GM21423 (cell line): ENCODE results near the gene CRYGS.
"Not testable (repeated sequence)": the region's sequence is repeated elsewhere in the genome, so short reads cannot be mapped to it uniquely, and the experiment has no call there.

Experiments
- ATAC-seq: cut with Tn5 transposase; IDR thresholded peaks from one replicate; pipeline ENCODE4 v1.9.1; 2021; ENCODE audit warnings: mild to moderate bottlenecking, moderate library complexity; ENCODE audit not compliant: unreplicated experiment

Gene CRYGS

DNA sequence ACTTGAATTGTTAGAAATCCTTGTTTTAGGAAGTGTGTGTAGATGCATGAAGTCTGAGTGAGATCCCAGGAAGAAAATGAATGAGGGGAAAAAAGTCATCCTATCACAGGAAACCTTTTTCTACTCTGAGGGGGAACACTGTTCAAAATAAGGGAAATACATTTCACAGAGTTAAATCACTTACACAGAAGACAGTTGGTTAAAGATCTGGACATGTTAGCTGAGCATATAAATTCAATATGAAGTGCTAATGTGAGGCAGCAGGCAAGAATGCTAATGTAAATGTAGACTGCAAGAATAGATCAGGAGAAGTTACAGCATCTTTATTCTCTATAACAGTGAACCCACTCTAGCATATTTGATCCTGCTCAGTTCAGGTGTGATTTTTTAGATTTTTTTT is 20.4 kb upstream of the CRYGS start:
- no peak for ATAC-seq

DNA sequence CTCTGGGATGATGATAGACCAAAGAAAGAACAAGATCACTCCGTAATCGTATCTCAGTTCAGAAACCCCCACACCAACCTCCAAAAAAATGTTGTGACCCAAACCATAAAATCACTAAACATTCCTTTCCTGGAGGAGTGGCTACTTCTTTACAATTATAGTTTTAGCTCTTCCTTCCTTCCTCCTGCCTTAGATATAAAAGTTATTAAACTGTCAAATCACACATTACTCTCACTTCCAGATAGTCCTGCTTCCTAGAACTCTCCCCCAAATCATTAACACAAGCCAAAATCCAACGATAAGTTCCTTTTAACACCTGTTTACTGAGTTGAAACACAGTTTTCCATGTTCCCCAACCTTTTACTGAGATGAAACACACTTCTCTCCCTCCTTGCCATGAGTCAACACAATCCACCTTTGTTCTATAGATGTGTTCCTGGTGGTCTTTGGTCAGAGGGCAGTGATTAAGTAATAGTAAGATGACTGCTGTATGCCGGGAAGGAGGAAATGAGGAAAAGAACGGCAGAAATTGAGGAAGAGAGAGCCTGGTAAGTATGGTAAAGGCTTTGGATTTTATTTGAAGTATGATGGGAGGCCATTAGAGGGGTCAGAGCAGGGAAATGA is 8.3 kb upstream of the CRYGS start:
- no peak for ATAC-seq

DNA sequence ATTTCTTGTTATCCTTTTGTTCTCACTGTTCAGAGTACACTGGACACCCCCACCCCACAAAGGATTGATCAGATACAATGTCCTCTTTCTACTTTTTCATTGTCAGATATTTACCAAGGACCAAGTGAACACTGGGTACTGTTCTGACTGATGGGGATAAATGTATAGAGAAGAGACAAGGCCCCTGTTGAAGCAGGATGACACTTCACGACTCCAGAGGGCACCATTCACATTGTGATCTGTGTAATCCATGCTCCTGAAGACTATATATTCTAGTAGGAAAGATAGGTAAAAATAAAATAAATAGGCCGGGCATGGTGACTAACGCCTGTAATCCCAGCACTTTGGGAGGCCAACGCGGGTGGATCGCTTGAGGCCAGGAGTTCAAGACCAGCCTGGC is 7.2 kb upstream of the CRYGS start:
- ATAC-seq = no peak

DNA sequence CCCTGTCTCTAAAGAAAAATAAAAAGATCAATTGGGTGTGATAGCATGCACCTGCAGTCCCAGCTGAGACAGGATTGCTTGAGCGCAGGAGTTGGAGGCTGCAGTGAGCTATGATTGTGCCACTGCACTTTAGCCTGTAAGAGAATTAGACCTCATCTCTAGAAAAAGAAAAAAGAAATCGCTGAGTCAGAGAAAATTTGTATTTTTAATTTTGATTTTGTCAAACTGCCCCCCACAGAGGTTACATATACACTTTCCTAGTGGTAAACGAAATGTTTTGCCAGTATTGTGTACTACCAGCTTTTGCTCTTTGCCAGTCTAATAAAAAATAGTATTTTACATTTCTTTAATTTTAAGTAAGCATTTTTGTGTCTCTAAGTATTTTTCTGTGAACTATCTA is 5.3 kb upstream of the CRYGS start:
- ATAC-seq = no peak

DNA sequence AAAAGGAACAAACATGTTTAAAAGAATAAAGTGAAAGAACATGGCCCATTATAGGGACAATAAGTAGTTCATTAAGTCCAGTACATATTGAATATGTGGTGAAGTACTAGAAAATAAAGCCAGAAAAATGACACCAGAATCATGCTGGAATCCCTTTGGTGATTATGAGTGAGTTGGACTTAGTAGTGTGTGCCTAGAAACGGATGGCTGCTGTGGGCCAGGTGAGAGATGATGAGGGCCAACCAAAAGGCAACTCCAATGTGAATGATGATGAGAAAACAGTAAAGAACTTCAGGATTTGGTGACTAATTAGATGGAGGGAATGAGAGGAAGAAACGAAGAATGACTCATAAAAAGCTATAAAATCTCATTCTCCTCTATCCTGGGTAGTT is 3.3 kb downstream of the CRYGS start:
- ATAC-seq = no peak

DNA sequence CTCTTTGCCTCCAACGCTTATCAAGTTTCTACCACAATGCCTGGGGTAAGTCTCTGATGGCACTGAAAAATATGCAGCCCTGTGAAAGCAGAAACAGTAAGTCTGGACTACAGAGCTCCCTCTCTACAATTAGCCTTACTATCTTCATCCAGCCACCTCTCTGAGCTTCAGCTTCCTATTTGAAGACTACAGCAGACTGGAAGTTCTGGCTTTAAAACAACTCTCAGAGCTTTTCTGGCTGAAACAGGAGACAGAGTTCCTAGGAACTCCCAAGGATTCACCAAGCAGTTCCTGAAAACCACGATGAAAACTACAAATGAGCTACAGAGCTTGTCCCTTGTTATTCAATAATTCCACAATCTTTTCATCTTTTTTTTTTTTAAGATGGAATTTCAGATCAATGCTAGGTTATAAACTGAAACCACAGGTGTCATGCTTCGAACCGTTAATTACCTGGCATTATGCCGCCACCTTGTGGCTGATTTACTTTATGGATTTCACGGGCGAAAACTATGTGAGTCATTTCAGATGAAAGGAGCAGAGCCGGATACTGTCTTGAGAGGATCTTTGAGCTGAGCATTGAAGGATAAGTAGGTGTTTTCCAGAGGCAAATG is 3.9 kb downstream of the CRYGS start:
- ATAC-seq = peak; percentile 62

DNA sequence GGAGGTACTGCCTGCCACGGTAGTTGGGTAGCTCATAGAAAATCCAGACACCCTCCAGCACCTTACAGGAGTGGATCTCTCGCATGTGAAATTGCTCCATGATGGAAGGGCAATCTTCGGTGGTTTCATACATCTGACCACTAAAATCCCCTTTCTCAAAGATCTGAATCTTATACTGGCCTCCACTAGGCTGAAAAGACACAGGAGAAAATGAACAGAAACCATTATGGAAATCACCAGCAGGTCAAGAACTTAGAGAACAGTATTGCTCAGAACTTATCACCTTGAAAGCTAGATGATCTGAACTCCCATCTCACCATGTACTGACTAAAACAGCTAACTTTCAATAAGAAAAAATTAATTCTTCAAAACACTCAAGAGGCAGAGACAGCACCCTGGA is 5.4 kb downstream of the CRYGS start:
- ATAC-seq = no peak

DNA sequence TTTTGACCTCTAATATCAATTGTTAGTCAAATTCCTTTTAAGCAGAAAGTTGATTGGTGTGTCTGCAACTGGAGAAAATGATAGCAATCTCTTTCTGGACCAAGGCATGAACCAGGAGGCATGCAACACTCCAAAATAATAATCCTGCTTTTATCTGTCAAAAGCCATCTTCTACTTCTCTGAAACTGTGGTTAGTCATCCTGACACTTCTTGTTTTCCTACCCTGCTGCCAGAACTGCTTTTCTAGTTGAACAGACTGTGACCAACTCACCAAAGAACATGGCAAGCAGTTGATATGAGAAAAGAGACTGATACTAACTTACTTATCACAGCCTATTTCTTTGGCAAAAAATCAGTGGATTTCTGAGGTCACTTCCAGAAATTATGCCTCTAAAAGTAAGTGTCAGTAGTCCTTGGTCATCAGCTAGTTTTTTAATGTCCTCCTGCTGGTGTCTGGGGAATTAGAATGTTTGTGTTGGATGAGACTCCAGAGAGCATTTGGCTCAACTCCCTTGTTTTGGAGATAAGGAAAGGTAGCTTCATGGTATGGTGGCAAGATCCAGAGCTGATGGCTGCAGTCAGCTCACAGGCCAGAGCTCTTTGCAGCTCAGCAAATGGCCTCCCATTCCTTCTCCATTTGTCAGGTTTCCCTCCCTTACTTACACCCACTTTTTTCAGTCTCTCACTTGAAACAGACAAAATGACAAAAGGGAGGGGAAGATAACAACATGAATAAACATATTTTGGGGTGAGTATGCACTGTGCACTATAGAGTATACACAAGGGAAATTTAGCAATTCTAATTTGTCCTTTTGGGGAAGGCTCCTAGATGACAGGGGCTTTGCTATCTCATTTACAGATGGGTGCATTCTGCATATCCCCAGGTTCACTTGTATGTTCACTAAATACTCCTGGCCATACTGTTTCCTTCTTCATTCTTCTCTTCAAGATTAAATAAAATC is 7.0 kb downstream of the CRYGS start:
- ATAC-seq = no peak

DNA sequence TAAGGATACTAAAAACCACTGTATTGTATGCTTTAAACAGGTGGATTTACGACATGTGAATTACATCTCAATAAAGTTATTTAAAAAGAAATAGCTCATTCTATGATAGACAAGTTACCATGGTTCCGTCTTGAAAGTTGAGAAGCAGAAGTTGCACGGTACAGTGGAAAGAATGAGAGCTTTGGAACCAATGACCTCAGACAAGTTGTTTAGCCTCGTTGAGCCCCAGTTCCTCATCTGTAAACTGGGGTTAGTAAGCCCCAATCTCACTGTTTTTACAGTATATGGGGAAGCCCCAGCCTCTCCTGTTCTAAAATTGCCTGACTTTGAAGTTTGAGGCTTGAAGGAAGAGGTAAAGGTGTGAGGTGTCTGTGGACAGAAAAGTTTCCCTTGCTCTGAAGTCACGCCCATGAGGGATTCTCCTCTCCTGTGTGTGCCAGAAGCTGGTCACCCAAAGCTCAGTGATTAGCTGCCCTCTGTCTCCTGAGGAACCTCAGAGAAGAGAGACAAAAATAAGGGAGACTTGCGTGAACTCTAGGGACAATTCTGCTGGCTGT is 10.0 kb downstream of the CRYGS start:
- peak; percentile 85 for ATAC-seq

DNA sequence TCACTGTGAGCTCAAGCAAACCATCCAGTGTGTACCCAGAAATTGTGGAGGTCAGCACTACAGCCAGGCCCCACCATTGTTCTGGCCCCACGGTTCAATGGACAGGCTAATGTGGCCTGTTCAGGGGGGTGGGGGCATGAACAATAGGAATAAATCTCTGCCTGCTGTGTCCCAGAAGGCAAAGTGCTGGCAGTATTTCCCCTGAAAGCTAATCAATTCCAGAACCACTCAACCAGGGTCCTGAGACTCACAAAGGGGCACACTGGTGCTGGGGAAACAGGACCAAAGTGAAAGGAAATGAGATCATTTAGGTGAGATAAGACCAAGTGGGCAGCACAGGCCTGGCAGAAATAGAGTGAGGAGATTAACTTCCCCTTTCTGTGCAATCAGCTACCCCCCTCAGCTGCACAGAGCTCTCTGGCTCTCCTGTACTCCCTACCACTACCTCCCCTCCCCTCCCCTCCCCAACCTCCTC is 11.5 kb downstream of the CRYGS start:
- ATAC-seq = peak; percentile 68

DNA sequence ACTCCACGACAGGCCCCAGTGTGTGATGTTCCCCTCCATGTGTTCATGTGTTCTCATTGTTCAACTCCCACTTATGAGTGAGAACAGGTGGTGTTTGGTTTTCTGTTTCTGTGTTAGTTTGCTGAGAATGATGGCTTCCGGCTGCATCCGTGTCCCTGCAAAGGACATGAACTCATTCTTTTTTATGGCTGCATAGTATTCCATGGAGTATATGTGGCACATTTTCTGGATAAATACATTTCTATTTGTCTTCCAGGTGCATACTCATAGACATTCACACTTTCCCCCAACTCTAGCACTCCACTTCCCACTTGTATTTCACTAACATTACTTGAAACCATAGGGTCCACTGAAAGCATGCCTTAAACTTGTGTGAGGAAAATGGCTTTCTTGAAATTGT is 12.5 kb downstream of the CRYGS start:
- not testable (repeated sequence) for ATAC-seq

DNA sequence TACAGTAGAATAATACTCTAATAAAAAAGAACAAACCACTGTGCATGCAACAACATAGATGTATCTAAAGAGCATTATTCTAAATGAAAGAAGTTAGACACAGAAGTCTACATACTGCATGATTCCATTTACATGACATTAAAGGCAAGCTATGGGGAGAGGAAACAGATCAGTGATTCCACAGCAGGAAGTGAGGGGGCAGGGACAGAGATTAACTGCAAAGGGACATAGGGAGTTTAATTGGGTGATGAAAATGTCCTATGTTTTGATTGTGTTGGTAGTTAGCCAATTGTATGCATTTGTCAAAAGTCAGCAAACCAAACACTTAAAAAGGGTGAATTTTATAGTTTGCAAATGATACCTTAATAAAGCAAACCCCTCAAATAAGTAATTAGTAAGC is 13.8 kb downstream of the CRYGS start:
- ATAC-seq = no peak

DNA sequence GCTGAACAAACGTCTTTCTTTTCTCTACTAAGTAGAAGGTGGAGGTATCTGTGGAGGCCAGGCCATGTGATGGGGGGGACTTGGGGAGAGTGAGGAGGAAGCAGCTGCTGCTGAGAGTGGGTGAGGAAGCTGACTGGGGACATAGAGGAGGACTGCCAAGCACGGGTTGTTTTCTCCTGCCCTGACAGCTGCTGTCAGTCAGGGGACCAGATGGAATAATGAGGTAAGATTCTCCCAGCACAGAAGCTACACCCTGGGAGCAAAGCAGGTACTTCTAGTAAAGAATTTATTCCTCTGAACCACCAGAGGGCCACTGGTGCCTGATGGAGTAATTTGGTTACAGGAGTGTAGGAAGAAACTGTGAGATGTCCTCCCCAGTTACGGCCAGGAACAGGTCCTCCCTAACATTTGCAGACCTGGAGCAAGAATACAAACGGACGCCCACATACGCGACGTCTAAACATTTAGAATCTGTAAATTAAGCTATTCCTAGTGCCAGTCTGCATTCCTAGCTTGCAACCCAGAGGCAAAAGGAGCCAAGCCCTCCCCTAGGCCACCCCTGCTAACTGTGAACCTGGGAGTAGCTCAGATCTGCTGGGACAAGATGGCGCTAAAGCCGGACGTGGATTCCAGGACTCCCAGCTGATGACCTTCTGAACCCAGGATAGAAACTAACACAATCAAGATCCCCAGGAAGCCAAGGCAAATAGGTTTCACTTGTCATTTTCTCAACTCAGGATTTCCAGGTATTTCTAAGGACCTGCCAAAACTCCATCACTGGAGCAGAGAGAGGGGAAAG is 14.8 kb downstream of the CRYGS start:
- ATAC-seq = no peak

DNA sequence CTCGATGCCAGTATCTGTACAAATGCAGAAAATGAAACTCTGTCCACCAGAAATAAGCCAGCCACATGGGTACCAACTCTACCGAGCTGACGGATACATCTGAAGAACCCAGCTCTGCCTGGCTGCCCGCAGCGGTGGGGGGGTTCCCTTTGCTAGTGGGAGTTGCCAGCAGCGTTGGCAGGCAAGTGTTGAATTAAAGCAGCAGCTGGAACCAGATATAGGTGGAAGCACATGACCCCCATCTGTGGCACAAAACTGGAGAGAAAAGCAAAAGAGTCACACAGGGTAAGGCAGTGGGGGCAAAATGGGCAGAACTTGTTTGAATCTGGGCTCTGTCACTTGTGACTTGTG is 17.9 kb downstream of the CRYGS start:
- ATAC-seq = peak; percentile 38

DNA sequence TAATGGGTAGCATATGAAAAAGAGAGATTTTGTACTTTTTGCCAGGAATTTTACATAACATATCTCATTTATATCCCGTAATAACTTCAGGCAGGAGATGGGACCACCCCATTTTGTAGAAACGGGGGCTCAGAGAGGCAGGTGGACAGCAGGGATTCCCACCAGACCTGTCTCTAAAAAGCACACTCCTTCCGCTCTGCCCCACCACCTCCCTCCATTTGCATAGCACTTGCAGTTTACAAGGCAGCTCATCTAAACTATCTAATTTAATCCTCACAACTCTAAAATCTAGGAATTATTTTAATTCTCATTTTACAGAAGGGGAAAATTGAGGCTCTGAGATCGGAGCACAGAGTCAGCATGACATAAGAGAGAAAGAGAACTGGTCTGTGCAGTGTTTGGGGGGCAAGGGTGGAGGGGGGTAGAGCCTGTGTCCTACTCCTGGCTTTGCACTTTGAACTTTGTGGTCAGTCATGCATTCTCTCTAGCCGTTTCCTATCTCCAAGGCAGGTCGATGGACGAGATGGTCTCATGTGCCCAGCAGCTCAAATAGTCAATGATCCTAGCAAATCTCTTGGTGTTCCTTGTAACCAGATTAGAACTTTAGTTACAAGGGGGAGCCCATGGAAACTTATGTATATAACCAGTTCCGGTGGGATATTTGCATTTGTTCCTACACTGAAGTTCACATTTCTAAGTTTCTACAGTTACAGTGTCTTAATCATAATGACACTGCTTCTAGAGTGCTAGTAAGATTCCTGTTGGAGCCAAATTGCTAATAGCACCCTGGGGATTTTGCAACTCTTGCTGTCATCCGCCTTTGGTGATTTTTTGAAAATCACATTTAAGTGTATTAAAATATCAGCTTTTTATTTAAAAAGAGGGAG is 18.6 kb downstream of the CRYGS start:
- no peak for ATAC-seq

DNA sequence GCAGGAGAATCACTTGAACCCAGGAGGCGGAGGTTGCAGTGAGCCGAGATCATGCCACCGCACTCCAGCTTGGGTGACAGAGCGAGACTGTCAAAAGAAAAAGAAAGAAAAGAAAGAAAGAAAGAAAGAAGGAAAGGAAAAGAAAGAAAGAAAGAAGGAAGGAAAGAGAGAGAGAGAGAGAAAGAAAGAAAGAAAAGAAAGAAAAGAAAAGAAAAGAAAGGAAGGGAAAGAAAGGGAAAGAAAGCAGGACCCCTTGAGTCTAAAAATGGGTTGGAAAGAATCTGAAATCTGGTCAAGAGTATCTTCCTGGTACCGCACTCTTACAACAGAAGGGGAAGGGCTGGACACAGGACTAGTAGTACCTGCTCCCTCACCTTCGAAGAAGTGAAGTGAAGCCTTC is 19.6 kb downstream of the CRYGS start:
- ATAC-seq = no peak

DNA sequence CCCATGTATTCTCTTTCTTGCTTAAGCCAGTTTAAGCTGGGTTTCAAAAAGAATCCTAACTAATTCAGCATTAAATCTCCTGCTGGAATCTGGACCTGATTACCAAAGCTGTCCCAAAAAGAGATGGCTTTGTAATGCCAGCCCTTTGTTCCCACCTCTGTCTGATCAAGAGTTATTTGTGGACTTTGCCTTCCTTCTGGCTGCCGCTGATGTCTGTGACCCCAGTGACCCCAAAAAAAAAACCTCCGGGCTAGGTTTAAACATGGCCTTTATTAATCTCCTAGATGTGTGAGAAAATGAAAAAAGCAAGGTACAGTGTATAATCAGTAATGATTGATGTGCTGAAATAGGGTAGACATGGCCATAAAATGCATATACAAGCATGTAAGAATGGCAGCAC is 20.7 kb downstream of the CRYGS start:
- ATAC-seq = no peak

DNA sequence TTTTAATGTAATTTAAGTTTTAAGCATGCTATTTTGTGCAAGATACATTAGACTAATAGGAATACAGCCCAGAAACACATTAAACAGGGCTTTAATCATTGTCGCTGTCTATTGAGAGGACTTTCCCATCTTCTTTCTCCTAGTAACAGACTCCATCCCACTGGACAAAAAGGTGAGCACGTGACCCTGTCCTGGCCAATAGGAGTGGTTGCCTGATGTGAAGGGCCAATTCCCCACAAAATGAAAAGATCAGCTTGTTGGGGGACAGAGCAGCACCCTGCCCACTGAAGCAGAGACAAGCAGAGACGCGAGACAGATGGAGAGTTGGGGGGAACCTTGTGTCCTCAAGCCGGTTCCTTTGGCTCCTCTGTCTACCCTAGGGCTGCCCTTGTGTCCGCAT is 21.2 kb downstream of the CRYGS start:
- ATAC-seq = no peak

DNA sequence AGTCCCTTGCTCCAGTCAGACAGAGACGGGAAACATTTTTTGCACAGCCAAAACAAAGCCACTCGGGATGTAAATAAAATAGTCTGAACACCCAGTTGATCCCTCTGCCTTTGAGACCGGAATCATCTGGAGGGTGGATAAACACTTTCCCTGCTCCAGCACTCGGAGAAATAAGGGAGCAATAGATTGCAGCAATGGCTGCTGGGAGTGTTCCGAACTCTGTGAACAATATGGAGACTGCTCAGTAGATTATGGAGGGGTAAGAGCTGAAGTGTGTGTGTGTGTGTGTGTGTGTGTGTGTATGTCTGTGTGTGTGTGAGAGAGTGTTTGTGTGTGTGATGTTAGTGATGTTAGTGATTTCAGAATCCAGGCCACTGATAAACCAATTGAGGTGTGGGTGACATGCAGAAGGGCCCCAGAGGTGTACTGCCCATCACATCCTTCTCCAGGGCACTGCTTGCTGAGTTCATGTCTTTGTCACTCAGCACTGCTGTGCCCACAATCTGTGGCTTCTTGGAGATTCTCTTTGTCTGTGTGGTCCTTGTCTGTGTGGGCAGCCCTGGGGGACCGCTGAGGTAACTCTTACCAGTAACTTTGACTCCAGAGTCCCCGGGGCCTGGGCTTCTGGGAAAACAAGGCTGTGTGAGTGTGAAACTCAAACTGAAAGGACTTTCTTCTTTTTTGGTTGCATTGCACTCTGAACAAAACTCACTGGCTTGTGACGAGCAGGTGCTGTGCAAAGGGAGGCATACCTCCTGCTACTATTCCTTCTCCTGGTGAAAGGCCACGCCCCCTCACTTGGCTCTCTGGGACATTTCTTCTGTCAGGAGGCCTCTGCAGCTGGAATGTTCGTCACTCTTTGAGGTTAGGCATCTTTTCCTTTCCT is 23.0 kb downstream of the CRYGS start:
- peak; percentile 57 for ATAC-seq
